Measurements from ENCODE around the gene PACRG.

PACRG gene

DNA sequence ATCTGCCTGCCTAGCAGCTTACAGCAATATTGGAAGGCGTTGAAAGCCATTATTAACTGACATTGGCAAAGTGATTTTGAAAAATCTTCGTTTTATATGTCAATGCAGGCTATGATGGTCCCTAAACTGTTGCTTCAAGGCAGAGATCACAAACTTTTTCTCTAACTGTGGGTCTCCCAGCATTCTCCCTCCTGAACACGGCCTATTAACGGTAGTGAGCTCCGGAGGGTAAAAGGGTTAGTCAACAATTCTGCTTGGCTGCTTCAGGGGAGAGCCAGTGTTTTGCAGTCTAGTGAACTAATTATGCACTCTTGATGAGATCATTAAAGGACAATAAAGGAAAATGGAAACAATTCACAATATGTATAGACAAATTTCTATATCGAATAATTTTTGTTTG lies 424.9 kb downstream of the PACRG start:
- Histone ChIP-seq H3K36me3 (ENCODE audit: control insufficient read depth, insufficient read depth, low read length) (no peaks in the 10 kb centered on the region), H3K27me3 (ENCODE audit: control insufficient read depth, insufficient read depth, low read length) (no peaks in the 10 kb centered on the region), H3K4me1 (ENCODE audit: control insufficient read depth, insufficient read depth, low read length) (peaks cover 3% of the 10 kb centered on the region; the same call in 1 of the 2 replicates), H3K4me3 (ENCODE audit: low read depth, low read length) (no peak overlapping the region), H3K27ac (ENCODE audit: low read depth, low read length) (no peak overlapping the region), H3K9me3 (ENCODE audit: control insufficient read depth, insufficient read depth, low read depth, low read length) (no peaks in the 10 kb centered on the region), H3K9ac (ENCODE audit: low read length) (no peak overlapping the region)

DNA sequence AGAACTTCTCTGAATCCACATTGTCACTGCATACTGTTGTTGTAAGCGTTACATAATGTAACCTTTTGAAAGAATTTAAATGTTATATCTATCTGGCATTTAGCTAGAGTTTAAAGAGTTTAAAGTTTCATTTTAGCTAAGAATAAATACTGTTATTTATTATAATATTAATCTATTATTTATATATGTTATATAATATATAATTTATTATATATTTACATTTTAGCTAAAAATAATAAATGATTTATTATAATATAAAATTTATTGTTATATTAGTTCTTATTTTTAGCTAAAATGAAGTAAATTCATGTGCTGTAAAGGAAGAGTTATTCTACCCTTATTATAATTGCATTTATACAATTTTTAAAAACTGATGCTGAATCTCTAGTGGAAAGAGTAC lies 431.3 kb downstream of the PACRG start:
- Histone ChIP-seq H3K9me3 (ENCODE audit: control insufficient read depth, insufficient read depth, low read depth, low read length) (no peaks in the 10 kb centered on the region), H3K9ac (ENCODE audit: low read length) (no peak overlapping the region), H3K27ac (ENCODE audit: low read depth, low read length) (no peak overlapping the region), H3K4me1 (ENCODE audit: control insufficient read depth, insufficient read depth, low read length) (peaks cover 5% of the 10 kb centered on the region; the same call in 1 of the 2 replicates), H3K4me3 (ENCODE audit: low read depth, low read length) (no peak overlapping the region), H3K36me3 (ENCODE audit: control insufficient read depth, insufficient read depth, low read length) (no peaks in the 10 kb centered on the region), H3K27me3 (ENCODE audit: control insufficient read depth, insufficient read depth, low read length) (no peaks in the 10 kb centered on the region)

DNA sequence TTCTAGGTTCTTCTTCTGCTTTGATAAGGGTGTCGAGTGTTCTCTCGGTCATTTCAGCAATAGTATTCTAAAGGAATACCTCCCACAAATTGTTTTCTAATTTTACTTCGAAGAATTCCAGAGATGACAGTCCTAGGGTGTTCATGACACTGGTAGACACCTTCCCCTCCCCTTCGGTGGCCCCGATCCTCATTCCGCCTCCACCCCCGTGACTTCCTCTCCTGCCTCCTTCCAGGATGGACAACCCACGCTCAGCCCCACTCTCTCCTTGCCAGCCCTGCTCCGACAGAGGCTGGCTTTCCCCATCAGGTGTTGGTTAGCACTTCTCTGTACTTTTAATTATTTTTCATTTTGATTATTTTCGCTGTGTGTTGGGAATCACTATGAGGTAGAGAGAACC lies 431.9 kb downstream of the PACRG start:
- Histone ChIP-seq H3K27me3 (ENCODE audit: control insufficient read depth, insufficient read depth, low read length) (no peaks in the 10 kb centered on the region), H3K36me3 (ENCODE audit: control insufficient read depth, insufficient read depth, low read length) (no peaks in the 10 kb centered on the region), H3K9me3 (ENCODE audit: control insufficient read depth, insufficient read depth, low read depth, low read length) (no peaks in the 10 kb centered on the region), H3K27ac (ENCODE audit: low read depth, low read length) (no peak overlapping the region), H3K9ac (ENCODE audit: low read length) (no peak overlapping the region), H3K4me3 (ENCODE audit: low read depth, low read length) (no peak overlapping the region), H3K4me1 (ENCODE audit: control insufficient read depth, insufficient read depth, low read length) (peaks cover 5% of the 10 kb centered on the region; the same call in 1 of the 2 replicates)

DNA sequence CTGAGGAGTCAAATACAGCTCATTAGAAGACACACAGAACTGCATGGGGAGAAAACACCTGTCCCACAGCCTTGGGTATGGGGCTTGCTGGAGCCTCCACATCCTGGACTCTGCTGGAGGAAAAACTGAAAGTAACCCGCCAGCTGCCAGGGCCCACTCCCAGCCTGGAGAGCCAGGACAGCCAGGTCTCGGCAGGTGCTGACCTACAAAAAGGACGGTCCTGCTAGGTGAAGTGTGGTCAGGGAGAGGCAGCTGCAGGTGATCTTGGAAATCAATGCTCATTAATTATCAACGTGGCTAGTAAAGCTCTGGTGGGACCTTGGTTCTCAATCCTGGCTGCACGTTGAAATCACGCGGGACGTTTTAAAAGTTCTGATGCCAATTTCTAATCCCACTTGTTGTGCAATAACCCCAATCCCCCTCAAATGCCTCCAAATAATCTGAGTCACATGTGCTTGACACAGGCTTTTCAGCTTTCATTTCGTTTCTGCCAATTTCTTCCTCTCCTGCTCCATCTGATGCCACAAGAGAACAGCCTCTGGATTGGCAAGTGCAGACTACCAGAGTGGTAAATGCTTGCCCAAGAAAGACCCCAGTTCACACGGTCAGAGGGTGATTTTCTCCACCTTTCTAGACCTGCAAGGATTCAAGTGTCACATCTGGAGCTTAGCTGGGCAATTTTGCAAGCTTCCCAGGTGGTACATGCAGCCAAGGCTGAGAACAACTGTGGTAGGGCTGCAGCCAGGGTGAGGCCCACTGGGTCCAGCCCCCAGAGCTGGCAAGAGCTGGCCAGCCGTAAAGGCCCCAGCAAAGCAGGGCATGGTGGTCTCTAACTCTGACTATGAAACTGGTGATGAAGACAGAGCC lies 434.5 kb downstream of the PACRG start:
- Histone ChIP-seq H3K9me3 (ENCODE audit: control insufficient read depth, insufficient read depth, low read depth, low read length) (no peaks in the 10 kb centered on the region), H3K4me1 (ENCODE audit: control insufficient read depth, insufficient read depth, low read length) (peaks cover 5% of the 10 kb centered on the region; the same call in 1 of the 2 replicates), H3K27ac (ENCODE audit: low read depth, low read length) (no peak overlapping the region), H3K27me3 (ENCODE audit: control insufficient read depth, insufficient read depth, low read length) (no peaks in the 10 kb centered on the region), H3K36me3 (ENCODE audit: control insufficient read depth, insufficient read depth, low read length) (no peaks in the 10 kb centered on the region), H3K4me3 (ENCODE audit: low read depth, low read length) (no peak overlapping the region), H3K9ac (ENCODE audit: low read length) (no peak overlapping the region)

DNA sequence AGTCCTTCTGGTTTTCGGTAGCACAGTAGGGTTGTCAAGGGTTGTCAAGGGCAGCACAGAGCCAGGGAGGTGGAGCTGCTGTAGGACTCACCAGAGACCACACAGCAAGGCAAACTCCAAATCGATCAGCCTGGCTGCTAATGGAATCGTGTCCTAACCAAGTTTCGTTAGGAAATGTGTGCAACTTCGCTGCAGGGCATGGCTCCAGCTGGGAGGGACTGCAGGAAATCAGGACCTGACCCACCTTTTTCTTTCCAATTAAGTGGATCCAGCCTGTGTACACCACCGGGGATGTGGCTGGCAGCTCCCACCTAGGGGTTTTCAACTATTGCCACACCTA lies 435.1 kb downstream of the PACRG start:
- H3K4me1 ChIP-seq (ENCODE audit: control insufficient read depth, insufficient read depth, low read length), result peaks cover 5% of the 10 kb centered on the region; the same call in 1 of the 2 replicates
- no peak overlapping the region for H3K4me3 ChIP-seq (ENCODE audit: low read depth, low read length)
- H3K9me3 ChIP-seq (ENCODE audit: control insufficient read depth, insufficient read depth, low read depth, low read length), result no peaks in the 10 kb centered on the region
- H3K27ac ChIP-seq (ENCODE audit: low read depth, low read length), result no peak overlapping the region
- H3K27me3 ChIP-seq (ENCODE audit: control insufficient read depth, insufficient read depth, low read length), result no peaks in the 10 kb centered on the region
- no peaks in the 10 kb centered on the region for H3K36me3 ChIP-seq (ENCODE audit: control insufficient read depth, insufficient read depth, low read length)
- no peak overlapping the region for H3K9ac ChIP-seq (ENCODE audit: low read length)

DNA sequence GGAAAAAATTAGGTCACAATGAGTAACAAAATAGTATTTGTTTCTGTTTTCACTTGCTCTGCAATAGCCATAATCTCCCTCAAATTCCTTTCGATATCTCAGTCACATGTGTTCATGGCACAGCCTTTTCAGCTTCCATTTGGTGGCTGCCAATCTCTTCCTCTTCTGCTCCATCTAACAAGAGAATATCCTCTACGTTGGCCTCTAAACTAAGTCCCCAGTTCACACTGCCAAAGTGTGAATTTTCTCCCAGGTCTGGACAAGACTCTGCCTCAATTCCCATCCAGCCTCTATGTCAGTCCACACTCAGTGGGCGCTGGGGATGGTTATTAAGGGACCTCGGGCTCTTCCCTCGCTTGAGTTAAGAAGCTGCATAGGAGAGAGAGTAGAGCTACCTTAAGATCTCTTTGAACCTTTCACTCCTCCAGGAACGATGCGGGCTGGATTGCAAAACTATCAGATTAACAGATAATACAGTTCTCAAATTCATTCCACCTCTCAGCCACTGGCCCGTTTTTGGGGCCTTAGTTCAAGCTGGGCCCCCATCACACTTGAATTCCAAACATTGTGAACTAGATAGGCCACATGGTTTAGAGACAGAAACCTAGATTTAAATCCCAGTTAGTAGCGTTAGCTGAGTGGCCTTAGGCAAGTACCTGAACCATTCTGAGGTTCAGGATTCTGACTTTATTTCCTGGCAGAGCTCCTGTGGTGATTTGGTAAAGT lies 436.6 kb downstream of the PACRG start:
- no peak overlapping the region for H3K4me3 ChIP-seq (ENCODE audit: low read depth, low read length)

DNA sequence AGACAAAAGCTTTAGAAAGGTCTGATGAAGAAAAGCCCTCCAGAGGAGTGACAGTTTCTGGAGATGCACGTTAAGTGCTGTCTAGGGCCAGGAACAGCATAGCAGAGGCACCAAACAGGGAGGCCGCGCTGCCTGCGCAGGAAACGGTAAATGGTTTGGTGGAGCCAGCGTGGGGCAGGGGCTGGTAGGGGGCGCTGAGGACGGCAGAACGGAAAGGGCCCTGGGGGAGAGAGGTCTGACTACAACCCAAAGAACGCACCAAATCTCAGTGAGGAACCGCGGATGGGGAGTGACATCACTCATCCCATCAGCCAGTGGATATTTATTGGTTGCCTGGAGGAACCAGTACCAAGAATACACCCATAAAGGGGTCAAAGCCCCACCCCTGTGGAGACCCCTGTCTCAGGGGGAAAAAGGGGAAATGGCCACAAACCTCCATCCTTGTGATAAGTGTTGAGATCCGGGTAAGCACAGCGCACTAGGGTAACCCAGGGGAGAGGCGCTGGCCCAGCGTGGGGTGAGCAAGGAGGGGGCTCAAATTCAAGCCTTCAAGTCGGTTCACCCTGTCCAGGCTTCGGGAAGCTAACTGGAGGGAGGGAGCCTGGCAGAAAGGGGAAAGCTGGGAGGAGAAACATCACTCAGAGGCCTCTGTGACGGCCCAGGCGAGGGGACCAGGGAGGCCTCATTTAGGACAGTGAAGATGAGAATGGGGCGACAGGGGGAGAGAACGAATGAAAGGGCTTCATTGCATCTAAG lies 437.6 kb downstream of the PACRG start:
- no peak overlapping the region for H3K4me3 ChIP-seq (ENCODE audit: low read depth, low read length)
- H3K9ac ChIP-seq (ENCODE audit: low read length), result no peak overlapping the region
- peaks cover 6% of the 10 kb centered on the region for H3K9me3 ChIP-seq (ENCODE audit: control insufficient read depth, insufficient read depth, low read depth, low read length)
- H3K4me1 ChIP-seq (ENCODE audit: control insufficient read depth, insufficient read depth, low read length), result peaks cover 5% of the 10 kb centered on the region; the same call in 1 of the 2 replicates
- H3K27ac ChIP-seq (ENCODE audit: low read depth, low read length), result no peak overlapping the region
- H3K36me3 ChIP-seq (ENCODE audit: control insufficient read depth, insufficient read depth, low read length), result no peaks in the 10 kb centered on the region
- no peaks in the 10 kb centered on the region for H3K27me3 ChIP-seq (ENCODE audit: control insufficient read depth, insufficient read depth, low read length)

More for the DNA sequence above, 436.6 kb downstream of the PACRG start:
- Histone ChIP-seq H3K4me1 (ENCODE audit: control insufficient read depth, insufficient read depth, low read length) (peaks cover 5% of the 10 kb centered on the region; the same call in 1 of the 2 replicates), H3K27ac (ENCODE audit: low read depth, low read length) (no peak overlapping the region), H3K9me3 (ENCODE audit: control insufficient read depth, insufficient read depth, low read depth, low read length) (no peaks in the 10 kb centered on the region), H3K9ac (ENCODE audit: low read length) (no peak overlapping the region), H3K36me3 (ENCODE audit: control insufficient read depth, insufficient read depth, low read length) (no peaks in the 10 kb centered on the region), H3K27me3 (ENCODE audit: control insufficient read depth, insufficient read depth, low read length) (no peaks in the 10 kb centered on the region)

DNA sequence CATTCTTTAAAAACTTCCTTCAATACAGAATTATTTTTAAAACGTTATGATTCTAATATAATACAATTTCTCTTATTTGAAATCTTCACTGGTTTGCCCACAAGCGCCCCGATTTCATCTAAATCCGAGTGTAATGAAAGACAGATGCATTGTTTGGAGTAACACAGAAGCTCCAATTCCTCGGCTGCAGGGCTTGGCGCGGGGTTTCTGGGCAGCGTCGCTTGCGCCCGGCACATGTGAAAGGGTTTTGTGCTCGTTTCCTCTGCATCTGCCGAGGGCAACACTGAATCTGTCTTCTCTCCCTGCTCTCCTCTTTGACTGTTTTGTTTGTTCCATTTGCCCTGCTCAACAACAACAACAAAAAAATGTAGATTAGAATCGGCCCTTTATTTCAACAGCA lies 438.1 kb downstream of the PACRG start:
- no peak overlapping the region for H3K27ac ChIP-seq (ENCODE audit: low read depth, low read length)
- H3K9ac ChIP-seq (ENCODE audit: low read length), result no peak overlapping the region
- no peaks in the 10 kb centered on the region for H3K36me3 ChIP-seq (ENCODE audit: control insufficient read depth, insufficient read depth, low read length)
- peaks cover 8% of the 10 kb centered on the region for H3K9me3 ChIP-seq (ENCODE audit: control insufficient read depth, insufficient read depth, low read depth, low read length)
- no peak overlapping the region for H3K4me3 ChIP-seq (ENCODE audit: low read depth, low read length)
- peaks cover 5% of the 10 kb centered on the region; the same call in 1 of the 2 replicates for H3K4me1 ChIP-seq (ENCODE audit: control insufficient read depth, insufficient read depth, low read length)
- H3K27me3 ChIP-seq (ENCODE audit: control insufficient read depth, insufficient read depth, low read length), result no peaks in the 10 kb centered on the region

DNA sequence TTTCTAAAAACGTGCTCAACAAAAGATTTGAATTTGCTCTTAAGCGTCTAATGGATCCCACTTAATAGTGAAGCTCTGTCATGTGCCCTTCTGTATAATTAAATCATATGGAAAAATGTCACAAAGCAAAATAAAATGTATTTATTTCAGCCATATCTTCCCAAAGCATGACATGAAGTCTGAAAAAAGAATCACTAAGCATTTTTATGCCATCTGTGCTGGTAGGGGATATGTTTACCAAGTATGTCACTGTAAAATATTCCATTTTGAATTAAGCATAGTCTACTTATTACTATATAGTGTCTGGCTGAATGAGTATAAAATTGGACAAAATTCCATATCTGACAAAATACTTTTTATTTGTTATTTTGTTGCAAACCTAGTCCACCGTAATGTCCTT lies 438.7 kb downstream of the PACRG start:
- Histone ChIP-seq H3K9me3 (ENCODE audit: control insufficient read depth, insufficient read depth, low read depth, low read length) (peaks cover 8% of the 10 kb centered on the region), H3K36me3 (ENCODE audit: control insufficient read depth, insufficient read depth, low read length) (no peaks in the 10 kb centered on the region), H3K27ac (ENCODE audit: low read depth, low read length) (no peak overlapping the region), H3K9ac (ENCODE audit: low read length) (no peak overlapping the region), H3K4me1 (ENCODE audit: control insufficient read depth, insufficient read depth, low read length) (peaks cover 5% of the 10 kb centered on the region; the same call in 1 of the 2 replicates), H3K4me3 (ENCODE audit: low read depth, low read length) (no peak overlapping the region), H3K27me3 (ENCODE audit: control insufficient read depth, insufficient read depth, low read length) (no peaks in the 10 kb centered on the region)

DNA sequence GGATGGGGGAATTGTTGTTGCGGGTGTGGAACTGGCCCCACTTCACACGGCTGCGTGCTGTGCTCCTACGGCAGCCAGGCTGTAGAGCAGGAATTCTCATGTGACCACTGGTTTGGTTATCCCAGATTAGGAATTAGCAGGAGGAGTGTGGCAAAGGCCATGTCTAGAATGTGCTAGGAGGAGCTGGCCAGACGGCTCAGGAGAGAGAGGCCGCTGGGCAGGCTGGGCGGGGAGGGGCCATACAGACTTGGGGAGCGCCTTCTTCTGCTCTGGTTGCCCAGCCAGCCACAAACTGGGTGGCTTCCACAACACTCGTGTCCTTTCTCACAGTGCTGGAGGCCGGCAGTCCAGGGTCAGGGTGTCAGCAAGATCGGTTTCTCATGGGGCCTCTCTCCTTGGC lies 441.7 kb downstream of the PACRG start:
- Histone ChIP-seq H3K36me3 (ENCODE audit: control insufficient read depth, insufficient read depth, low read length) (no peaks in the 10 kb centered on the region), H3K4me3 (ENCODE audit: low read depth, low read length) (no peak overlapping the region), H3K27me3 (ENCODE audit: control insufficient read depth, insufficient read depth, low read length) (no peaks in the 10 kb centered on the region), H3K9me3 (ENCODE audit: control insufficient read depth, insufficient read depth, low read depth, low read length) (peaks cover 8% of the 10 kb centered on the region), H3K9ac (ENCODE audit: low read length) (no peak overlapping the region), H3K4me1 (ENCODE audit: control insufficient read depth, insufficient read depth, low read length) (no peaks in the 10 kb centered on the region), H3K27ac (ENCODE audit: low read depth, low read length) (no peak overlapping the region)

Data from HUES6 (cell line).